HepG2 (cell line): ENCODE data around the gene CD248. TPM values are rescaled to one million over a fixed set of nuclear protein-coding genes. Genes with fewer than 3 reads are reported as not detected.

Source experiments
- ARID4A ChIP-seq: sonication (generic); formaldehyde crosslinking; IDR thresholded peaks from 2 replicates; pipeline ENCODE4 v1.5.0; 2020; ENCODE audit warnings: mild to moderate bottlenecking, missing genetic modification reagents, borderline replicate concordance
- ATF7 ChIP-seq, 2 experiments: fragments of 450-650 bp in 1 of 2; sonication (generic) in 1 of 2; formaldehyde crosslinking in 1 of 2; IDR thresholded peaks; 2 replicates each; pipeline versions ENCODE4 v1.4.0 to v1.6.1; 2016 to 2020; ENCODE audit warnings: antibody characterized with exemption in 1 of 2, mild to moderate bottlenecking in 1 of 2, missing genetic modification reagents in 1 of 2
- CBX2 ChIP-seq, 2 experiments: fragments of 200-600 bp in 1 of 2; sonication (generic); formaldehyde crosslinking in 1 of 2; IDR thresholded peaks; 2 replicates each; pipeline versions ENCODE4 v1.7.0 to v1.8.1; 2018 to 2022; ENCODE audit warnings: low read depth in 2 of 2, low read length in 1 of 2, mild to moderate bottlenecking in 1 of 2, missing genetic modification reagents in 1 of 2
- HIC2 ChIP-seq: sonication (generic); formaldehyde crosslinking; IDR thresholded peaks from 2 replicates; pipeline ENCODE4 v1.9.0; 2022; ENCODE audit warnings: low read depth, missing genetic modification reagents
- HNRNPL ChIP-seq: fragments of 200-400 bp; formaldehyde crosslinking; IDR thresholded peaks from 2 replicates; pipeline ENCODE4 v1.6.1; 2017; ENCODE audit warnings: mild to moderate bottlenecking, low read depth, low read length
- MAFG ChIP-seq: sonication (generic); formaldehyde crosslinking; IDR thresholded peaks from 2 replicates; pipeline ENCODE4 v1.5.1; 2020; ENCODE audit warnings: mild to moderate bottlenecking, missing genetic modification reagents
- MTA3 ChIP-seq: sonication (generic); formaldehyde crosslinking; IDR thresholded peaks from 2 replicates; pipeline ENCODE4 v1.4.0; 2020; ENCODE audit warnings: missing genetic modification reagents
- SALL1 ChIP-seq: sonication (generic); formaldehyde crosslinking; IDR thresholded peaks from 2 replicates; pipeline ENCODE4 v1.8.0; 2022; ENCODE audit warnings: mild to moderate bottlenecking, missing genetic modification reagents
- SMARCE1 ChIP-seq: fragments of 450-650 bp; IDR thresholded peaks from 2 replicates; pipeline ENCODE4 v1.6.1; 2017; ENCODE audit warnings: borderline replicate concordance
- TBX3 ChIP-seq: fragments of 450-650 bp; IDR thresholded peaks from 2 replicates; pipeline ENCODE4 v1.6.1; 2017; ENCODE audit warnings: antibody characterized with exemption, mild to moderate bottlenecking, inconsistent platforms, borderline replicate concordance
- ZBTB26 ChIP-seq: IDR thresholded peaks from 2 replicates; pipeline ENCODE4 v1.6.1; 2016; ENCODE audit warnings: missing compliant biosample characterization, missing genetic modification reagents, borderline replicate concordance
- ZBTB34 ChIP-seq: sonication (generic); formaldehyde crosslinking; IDR thresholded peaks from 2 replicates; pipeline ENCODE4 v1.8.0; 2022; ENCODE audit warnings: mild to moderate bottlenecking, missing genetic modification reagents
- ZNF275 ChIP-seq: sonication (generic); formaldehyde crosslinking; IDR thresholded peaks from 2 replicates; pipeline ENCODE4 v1.8.0; 2022; ENCODE audit warnings: missing genetic modification reagents, mild to moderate bottlenecking, inconsistent platforms, borderline replicate concordance
- ZNF629 ChIP-seq: sonication (generic); formaldehyde crosslinking; conservative IDR thresholded peaks from 2 replicates; pipeline ENCODE4 v1.5.0; 2020; ENCODE audit warnings: missing genetic modification reagents
- ZNF784 ChIP-seq: sonication (generic); formaldehyde crosslinking; IDR thresholded peaks from 2 replicates; pipeline ENCODE4 v1.5.1; 2020; ENCODE audit warnings: missing genetic modification reagents, mild to moderate bottlenecking, borderline replicate concordance
- polyA plus RNA-seq, 8 experiments: library from polyadenylated mRNA; depleted of rRNA in 3 of 8; stranded (reverse) in 7 of 8; unstranded in 1 of 8; fragments of >200 nt; fragmentation: Illumina TruSeq in 4 of 8; extraction: Trizol in 4 of 8; gene quantifications; 2 replicates each; pipeline versions ENCODE4 v1.2.1 to v1.2.3, GENCODE V29; 2011 to 2016; ENCODE audit warnings: low read depth in 4 of 8, missing spikeins in 1 of 8, mixed read lengths in 1 of 8; ENCODE audit not compliant: insufficient read depth in 1 of 8
- total RNA-seq, 5 experiments: library from RNA; depleted of rRNA; stranded (reverse); fragments of >200 nt; fragmentation: Illumina TruSeq; extraction: Trizol; gene quantifications; 2 replicates each; pipeline ENCODE4 v1.2.3, GENCODE V29; 2016; ENCODE audit warnings: low read depth in 1 of 5

Gene CD248
- total and polyA plus RNA-seq, 2 of the 13 experiments (the other 11 are each of a cell fraction or from before 2014, with no cell fraction given) = 0.25 to 0.35 TPM

- TF ChIP-seq ATF7 (IDR thresholded peaks at IDR 0.05) = no peak
- no peak for TF ChIP-seq ATF7 (CRISPR knock-in tag; IDR thresholded peaks at IDR 0.05)
- TF ChIP-seq SALL1 = peak; percentile 7; the same call in 1 of the 2 replicates
- no peak for TF ChIP-seq TBX3
- TF ChIP-seq ZBTB26 (CRISPR knock-in tag) = no peak
- no peak for TF ChIP-seq CBX2 (IDR thresholded peaks at IDR 0.05; ENCODE audit: low read depth, low read length)
- no peak for TF ChIP-seq CBX2 (CRISPR knock-in tag; IDR thresholded peaks at IDR 0.05; ENCODE audit: low read depth)
- no peak for TF ChIP-seq ZBTB34 (CRISPR knock-in tag)
- TF ChIP-seq HNRNPL = no peak
- no peak for TF ChIP-seq ZNF275 (CRISPR knock-in tag)
- TF ChIP-seq MTA3 (CRISPR knock-in tag) = no peak
- TF ChIP-seq ZNF784 (CRISPR knock-in tag) = no peak
- TF ChIP-seq HIC2 (CRISPR knock-in tag) = no peak
- TF ChIP-seq SMARCE1 = no peak
- no peak for TF ChIP-seq MAFG (CRISPR knock-in tag)
- peak; percentile 52; the same call in 1 of the 2 replicates for TF ChIP-seq ARID4A (CRISPR knock-in tag)
- no peak for TF ChIP-seq ZNF629 (CRISPR knock-in tag)
Measured at GRCh38 chr11:66277471-66278362, 39.1 kb downstream of the CD248 start, which contains the start of gene CNIH2 (continued).
